ENCODE measurements around the gene OSBP2. TPM values are rescaled to one million over a fixed set of nuclear protein-coding genes. Genes with fewer than 3 reads are reported as not detected.

OSBP2 gene
- total RNA-seq, 1 donor from 2014 or later = 0.58 TPM

DNA sequence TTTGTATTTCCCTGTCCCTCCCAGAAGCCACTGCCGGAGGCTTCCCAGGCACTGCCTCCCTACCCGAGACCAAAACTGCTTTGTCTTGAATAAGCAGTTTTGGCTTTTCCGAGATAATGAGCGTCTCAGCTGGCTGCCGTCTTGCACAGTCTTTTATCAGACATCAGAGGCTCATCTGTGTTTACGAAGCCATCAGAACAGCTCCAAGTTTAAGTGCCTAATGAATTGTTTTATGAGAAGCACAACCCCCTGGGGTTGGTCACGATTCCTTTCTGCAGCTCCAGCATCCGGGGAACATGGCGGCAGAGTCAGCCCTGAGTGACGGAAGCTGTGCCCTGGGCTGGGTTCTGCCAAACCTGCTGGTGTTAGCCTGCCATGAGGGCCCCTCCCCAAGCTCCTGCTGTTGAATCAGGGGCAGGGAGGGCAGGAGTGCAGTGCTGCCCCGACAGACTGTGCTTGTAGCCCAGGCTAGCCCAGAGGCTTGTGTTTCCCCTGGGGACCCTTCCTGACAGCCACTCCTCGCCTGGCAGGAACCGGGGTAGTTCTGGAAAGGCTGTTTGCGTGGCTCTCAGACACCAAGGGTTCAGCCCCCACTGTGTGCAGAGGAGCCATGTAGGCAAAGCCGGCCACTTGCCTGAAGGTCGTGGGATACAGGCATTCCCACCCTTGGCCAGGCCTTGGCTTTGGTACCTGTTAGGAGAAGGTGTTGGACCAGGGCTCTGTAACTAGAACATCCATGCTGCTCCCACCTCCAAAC is 177.8 kb downstream of the OSBP2 start:
- TF ChIP-seq EZH2phosphoT487 (IDR thresholded peaks at IDR 0.05) = no peak
- no peak for TF ChIP-seq CTCF (IDR thresholded peaks at IDR 0.05)
- no peak for TF ChIP-seq EZH2 (IDR thresholded peaks at IDR 0.05)
- Mint-ChIP-seq H3K36me3 (no peaks in the 10 kb centered on the region), H3K27me3 (ENCODE audit: insufficient read depth, low read depth) (peaks cover 3% of the 10 kb centered on the region), H3K27ac (no peak overlapping the region), H3K4me1 (peaks cover 6% of the 10 kb centered on the region), H3K9me3 (no peaks in the 10 kb centered on the region), H3K4me3 (no peak overlapping the region)
- H3K79me2 ChIP-seq (ENCODE audit: low read depth) = no peaks in the 10 kb centered on the region
- no peaks in the 10 kb centered on the region for H3K36me3 ChIP-seq
- H3K9ac ChIP-seq = no peak overlapping the region
- H3K9me3 ChIP-seq (ENCODE audit: low read depth) = no peaks in the 10 kb centered on the region
- no peak overlapping the region for H3K4me3 ChIP-seq
- H3K27me3 ChIP-seq = no peaks in the 10 kb centered on the region
- H3K4me2 ChIP-seq = no peak overlapping the region
- no peaks in the 10 kb centered on the region for H3F3A ChIP-seq (ENCODE audit: low read depth)
- no peak for DNase-seq (ENCODE audit: low spot score)
- no peak overlapping the region for H2AFZ ChIP-seq (replicated peaks)
- H4K20me1 ChIP-seq (ENCODE audit: low read depth) = no peaks in the 10 kb centered on the region
- H3K27ac ChIP-seq = no peak overlapping the region
- no peaks in the 10 kb centered on the region for H3K4me1 ChIP-seq

- H3K4me1 ChIP-seq = no peaks in the 10 kb centered on the region
- H3K27ac ChIP-seq = no peak overlapping the region
- no peak for DNase-seq (ENCODE audit: low spot score)
These were observed 178.5 kb downstream of the OSBP2 start for GRCh38 chr22:30873086-30873650.

GRCh38 chr22:30873661-30874060 is 179.0 kb downstream of the OSBP2 start:
- H3K27ac ChIP-seq = no peak overlapping the region
- H3K36me3 Mint-ChIP-seq = no peaks in the 10 kb centered on the region

More at GRCh38 chr22:30873086-30873650, 178.5 kb downstream of the OSBP2 start:
- H3K9me3 Mint-ChIP-seq = no peaks in the 10 kb centered on the region
- Histone ChIP-seq H3F3A (ENCODE audit: low read depth) (no peaks in the 10 kb centered on the region), H3K9ac (no peak overlapping the region), H3K36me3 (no peaks in the 10 kb centered on the region), H4K20me1 (ENCODE audit: low read depth) (no peaks in the 10 kb centered on the region), H3K9me3 (ENCODE audit: low read depth) (no peaks in the 10 kb centered on the region), H3K79me2 (ENCODE audit: low read depth) (no peaks in the 10 kb centered on the region), H2AFZ (replicated peaks) (no peak overlapping the region), H3K4me2 (no peak overlapping the region), H3K4me3 (no peak overlapping the region), H3K27me3 (no peaks in the 10 kb centered on the region)
- peaks cover 3% of the 10 kb centered on the region for H3K27me3 Mint-ChIP-seq (ENCODE audit: insufficient read depth, low read depth)
- no peaks in the 10 kb centered on the region for H3K36me3 Mint-ChIP-seq
- H3K4me1 Mint-ChIP-seq = peaks cover 10% of the 10 kb centered on the region
- no peak overlapping the region for H3K27ac Mint-ChIP-seq
- no peak overlapping the region for H3K4me3 Mint-ChIP-seq
- no peak for TF ChIP-seq CTCF (IDR thresholded peaks at IDR 0.05)
- TF ChIP-seq EZH2 (IDR thresholded peaks at IDR 0.05) = no peak
- TF ChIP-seq EZH2phosphoT487 (IDR thresholded peaks at IDR 0.05) = no peak

More at GRCh38 chr22:30873661-30874060, 179.0 kb downstream of the OSBP2 start:
- no peak overlapping the region for H3K4me3 Mint-ChIP-seq
- H3K4me1 Mint-ChIP-seq = peaks cover 15% of the 10 kb centered on the region
- Histone ChIP-seq H3K4me2 (no peak overlapping the region), H3K9ac (no peak overlapping the region), H3F3A (ENCODE audit: low read depth) (no peaks in the 10 kb centered on the region), H3K27me3 (no peaks in the 10 kb centered on the region), H3K4me1 (no peaks in the 10 kb centered on the region), H3K79me2 (ENCODE audit: low read depth) (no peaks in the 10 kb centered on the region), H4K20me1 (ENCODE audit: low read depth) (no peaks in the 10 kb centered on the region), H3K4me3 (no peak overlapping the region), H2AFZ (replicated peaks) (no peak overlapping the region), H3K9me3 (ENCODE audit: low read depth) (no peaks in the 10 kb centered on the region), H3K36me3 (no peaks in the 10 kb centered on the region)
- DNase-seq (ENCODE audit: low spot score) = no peak
- no peak for TF ChIP-seq EZH2phosphoT487 (IDR thresholded peaks at IDR 0.05)
- no peak for TF ChIP-seq EZH2 (IDR thresholded peaks at IDR 0.05)
- TF ChIP-seq CTCF (IDR thresholded peaks at IDR 0.05) = no peak
- peaks cover 3% of the 10 kb centered on the region for H3K27me3 Mint-ChIP-seq (ENCODE audit: insufficient read depth, low read depth)
- H3K9me3 Mint-ChIP-seq = no peaks in the 10 kb centered on the region
- no peak overlapping the region for H3K27ac Mint-ChIP-seq

Measured in neural progenitor cell (in vitro differentiated cells).